NCI-H748 (cell line): ENCODE data around the gene RASAL2.
"Not testable (repeated sequence)": the region's sequence is repeated elsewhere in the genome, so short reads cannot be mapped to it uniquely, and the experiment has no call there.

Experiments
- DNase-seq: peaks from one replicate; lab custom pipeline; 2025; ENCODE audit not compliant: unreplicated experiment; lab: John Stamatoyannopoulos, UW

The RASAL2 gene

DNA sequence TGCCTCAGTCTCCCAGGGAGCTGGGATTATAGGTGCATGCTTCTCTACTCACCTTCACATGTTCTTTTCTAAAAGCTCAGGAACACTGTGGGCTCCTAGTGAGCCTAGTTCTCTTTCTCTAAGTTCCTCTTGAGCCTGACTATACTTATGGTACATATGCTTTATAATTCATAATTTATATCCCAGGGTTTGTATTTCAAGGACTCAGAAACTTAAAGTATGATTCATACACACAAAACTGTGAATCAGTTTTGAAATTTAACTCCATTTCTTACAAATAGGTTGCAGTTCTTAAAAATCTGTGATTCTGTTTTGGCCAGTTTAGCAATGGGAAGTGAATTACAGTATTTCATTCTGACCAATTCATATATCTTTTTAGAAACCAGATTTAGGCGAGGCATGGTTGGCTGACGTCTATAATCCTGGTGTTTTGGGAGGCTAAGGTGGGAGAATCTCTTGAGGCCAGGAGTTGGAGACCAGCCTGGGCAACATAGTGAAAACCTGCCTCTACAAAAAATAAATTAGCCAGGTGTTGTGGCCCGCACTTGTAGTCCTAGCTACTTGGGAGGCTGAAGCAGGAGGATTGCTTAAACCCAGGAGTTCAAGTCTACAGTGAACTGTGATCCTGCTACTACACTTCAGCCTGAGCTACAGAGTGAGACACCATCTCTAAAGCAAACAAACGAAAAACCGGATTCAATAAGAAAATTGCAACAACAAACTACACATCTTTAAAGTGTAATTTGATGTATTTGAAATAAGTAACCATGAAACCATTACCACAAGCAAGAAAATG lies 15.6 kb downstream of the RASAL2 start:
- no peak for DNase-seq

DNA sequence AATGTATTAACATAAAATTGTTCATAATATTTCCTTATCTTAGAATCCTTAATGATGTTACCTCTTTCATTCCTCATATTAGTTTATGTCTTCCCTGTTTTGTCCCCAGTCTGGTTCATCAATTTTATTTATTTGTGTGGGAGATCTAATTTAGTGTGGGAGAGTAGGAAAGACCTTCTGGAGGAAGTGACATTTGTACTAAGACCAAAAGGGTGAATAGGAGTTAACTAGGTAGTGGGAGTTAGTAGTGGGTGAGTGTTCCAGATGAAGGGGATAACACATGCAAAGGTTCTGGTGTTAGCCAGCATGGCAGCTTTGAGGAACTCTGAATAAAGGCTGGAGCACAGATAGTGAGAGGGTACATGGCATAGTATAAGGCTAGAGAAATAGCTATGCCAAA lies 21.4 kb downstream of the RASAL2 start:
- no peak for DNase-seq

DNA sequence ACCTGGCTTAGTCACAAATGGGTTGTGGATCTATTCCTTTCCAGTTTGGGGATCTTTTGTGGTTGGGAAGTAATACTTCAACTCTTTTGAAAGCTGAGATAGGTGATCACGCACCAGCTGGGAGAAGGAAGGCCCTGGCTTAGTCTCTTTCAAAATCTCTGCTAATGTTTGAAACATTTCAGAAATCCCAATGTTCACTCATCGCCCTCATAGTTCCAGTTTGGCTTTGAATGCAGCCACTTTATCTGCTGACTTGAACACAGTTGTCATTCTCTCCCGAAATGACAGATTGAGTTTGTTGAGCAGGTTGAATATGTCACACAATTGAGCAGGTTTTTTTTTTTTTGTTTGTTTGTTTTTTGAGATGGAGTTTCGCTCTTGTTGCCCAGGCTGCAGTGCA lies 24.6 kb downstream of the RASAL2 start:
- DNase-seq = no peak

DNA sequence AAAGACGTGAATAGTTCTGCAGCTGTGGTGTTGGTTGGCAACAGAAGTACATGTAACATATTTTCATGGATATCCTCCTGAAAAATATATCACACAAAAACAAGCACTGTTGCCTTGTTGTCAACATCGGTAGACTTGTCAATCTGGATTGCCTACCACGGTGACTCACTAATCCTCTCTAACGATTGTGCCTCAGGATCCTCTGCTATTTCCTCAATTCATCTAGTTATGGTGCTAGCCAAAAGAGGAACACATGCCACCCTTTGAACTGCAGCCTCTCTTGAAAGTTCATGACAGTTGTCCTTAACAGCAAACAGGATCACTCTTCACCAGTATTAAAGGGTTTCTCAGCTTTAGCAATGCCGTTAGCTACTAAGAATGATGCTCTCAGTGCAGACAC lies 25.7 kb downstream of the RASAL2 start:
- no peak for DNase-seq

DNA sequence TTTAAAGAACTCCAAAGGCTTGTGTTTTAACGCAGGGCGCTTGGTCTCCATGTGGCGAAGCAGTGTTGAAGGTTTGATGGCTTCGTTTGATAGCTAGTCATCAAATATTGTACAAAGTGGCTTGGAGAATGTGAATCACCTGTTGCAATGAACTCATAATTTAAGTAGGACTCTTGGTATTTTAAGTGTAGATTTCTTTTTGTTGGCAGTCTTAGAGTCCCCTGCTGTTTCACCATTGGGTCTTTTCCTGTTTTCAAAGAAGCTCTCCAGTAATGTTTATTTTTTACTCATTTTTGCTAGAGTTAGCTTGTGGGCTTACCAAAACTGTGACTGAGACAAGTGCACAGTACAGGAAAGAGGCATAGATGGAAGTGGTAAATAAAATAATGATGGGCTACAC lies 26.2 kb downstream of the RASAL2 start:
- no peak for DNase-seq

DNA sequence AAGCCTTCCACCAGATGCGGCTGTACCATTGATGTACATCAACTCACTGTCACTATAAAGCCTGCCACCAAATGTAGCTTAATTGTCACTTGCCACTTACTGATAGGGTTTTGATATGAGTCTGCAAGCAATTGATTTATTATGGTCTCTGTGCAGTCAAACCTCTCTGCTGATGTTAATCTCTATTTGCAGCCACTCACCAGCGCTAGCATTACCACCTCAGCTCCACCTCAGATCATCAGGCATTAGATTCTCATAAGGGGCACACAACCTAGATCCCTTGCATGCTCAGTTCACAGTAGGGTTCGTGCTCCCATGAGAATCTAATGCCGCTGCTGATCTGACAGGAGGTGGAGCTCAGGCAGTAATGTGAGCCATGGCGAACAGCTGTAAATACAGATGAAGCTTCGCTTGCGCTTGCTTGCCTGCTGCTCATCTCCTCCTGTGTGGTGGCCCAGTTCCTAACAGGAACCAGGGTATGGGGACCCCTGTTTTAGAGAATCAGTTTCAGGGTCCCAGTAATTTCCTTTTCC lies 26.7 kb downstream of the RASAL2 start:
- not testable (repeated sequence) for DNase-seq

DNA sequence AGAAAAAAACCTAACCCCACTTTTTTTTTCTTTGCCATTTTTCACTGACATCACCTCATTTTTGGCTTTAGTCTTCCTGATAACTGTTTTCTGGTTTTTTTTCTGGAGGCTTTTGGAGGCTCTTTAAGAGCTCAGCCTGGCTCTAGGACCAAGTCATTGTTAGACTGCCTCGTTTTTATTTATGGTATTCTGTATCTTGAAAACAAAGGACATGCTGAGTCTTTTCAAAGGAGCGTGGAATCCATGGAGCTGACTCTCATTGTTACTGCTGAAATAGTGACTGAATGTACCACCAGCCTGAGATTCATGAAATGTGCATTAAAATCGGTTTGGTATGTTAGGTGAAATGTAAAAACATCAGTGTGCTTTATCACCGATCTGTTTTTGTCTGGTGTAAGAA lies 28.0 kb downstream of the RASAL2 start:
- DNase-seq = no peak

DNA sequence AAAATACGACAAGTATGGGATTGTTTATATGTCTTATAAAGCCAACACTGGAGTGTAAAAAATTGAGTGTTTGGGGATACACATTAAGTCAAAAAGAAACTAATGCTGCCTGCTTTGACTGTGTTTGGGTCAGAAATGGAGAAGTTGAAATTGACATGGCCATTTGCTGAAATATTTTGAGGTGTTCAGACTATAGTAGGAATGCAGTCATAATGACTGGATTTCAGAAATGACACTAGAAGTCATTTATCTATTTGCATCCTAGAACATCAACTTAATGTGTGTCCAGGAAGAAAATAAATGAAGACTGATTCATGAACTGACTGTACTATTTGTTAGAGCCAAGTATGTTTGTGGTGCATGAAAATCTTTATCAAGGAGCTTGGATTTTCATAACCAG lies 28.4 kb downstream of the RASAL2 start:
- no peak for DNase-seq

DNA sequence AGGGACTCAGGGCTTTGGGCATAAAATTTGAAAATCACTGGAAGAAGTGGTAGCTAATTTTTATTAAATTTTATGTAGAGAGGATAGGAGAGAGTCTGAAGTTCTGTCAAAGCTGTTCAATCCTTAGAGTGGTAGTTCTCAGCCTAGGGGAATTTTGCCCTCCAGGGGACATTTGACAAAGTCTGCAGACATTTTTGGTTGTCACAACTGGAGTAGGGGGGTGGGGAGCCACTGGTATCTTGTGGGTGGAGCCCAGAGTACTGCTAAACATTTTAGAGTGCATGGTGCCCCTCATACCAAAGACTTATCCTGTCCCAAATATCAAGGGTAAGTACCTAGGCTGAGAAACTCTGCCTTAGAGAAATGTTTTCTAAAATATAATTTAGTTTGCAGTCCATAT lies 30.2 kb downstream of the RASAL2 start:
- DNase-seq = no peak

DNA sequence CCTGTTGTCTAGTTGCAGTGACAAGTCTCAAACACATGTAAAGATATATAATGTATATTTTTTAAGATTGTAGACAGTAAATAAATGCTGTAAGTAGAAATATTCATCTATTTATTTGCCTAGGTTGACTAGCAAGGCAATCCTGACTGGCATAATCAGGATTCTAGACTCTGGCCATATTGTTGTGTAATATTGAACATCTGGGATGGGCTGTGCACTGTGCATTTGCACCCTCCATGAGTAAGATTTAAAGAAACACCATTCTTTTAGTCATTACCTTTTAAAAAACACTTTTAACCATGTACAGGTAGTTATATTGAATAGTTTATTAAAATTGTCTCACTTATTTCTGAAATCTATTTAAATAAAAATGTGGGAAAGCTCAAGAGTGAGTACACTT lies 32.4 kb downstream of the RASAL2 start:
- DNase-seq = no peak

DNA sequence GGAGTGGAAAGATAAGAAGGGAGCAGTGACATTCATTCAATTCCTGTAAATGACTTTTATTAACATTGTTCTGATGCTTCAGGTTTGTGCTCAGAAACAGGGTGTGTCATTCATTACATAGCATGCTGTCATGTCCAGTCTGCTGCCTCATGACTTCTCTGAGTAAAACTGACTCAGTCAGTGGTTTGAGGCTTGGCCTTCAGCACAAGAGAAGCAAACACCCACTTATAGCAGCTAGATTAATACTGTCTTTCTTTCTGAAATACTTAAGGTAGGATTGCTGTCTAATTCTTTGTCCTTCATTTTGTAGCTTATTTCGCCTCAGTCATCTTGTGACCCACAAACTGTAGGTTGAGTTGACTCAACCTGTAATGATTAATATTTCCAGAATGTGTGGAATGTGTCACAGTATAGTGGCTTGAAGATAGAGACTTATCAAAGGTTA lies 32.9 kb downstream of the RASAL2 start:
- DNase-seq = no peak

DNA sequence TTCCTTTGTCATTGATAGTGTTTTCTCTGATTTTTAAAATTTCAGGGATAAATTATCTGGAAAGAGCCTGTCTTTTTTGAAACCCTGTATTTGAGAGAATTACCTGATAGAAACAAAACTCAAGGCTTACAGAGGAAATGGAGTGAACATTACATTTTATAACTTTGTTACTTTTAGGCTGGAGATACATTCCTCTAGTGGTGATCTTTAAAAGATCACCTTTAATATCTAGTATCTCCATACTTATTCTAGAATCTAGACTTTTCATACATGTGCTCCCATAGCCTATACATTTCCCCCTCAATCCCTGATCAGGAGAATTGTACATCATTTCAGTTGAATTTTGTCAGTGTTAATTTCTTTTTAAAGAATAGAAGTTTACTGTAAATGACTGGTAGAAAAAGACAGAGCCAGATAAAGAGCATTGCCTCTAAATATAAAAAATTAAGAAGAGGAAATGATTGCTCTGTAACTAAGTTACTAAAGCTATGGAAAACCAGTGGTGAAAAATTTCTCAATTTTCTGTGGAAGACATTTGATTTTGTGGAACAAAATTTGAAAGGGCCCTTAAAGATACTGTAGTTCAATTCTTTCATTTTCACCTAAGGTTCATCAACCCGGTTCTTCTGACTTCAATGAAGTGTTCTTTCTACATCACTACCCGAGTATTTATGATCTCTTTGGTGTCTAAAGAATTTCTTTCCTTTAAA lies 33.7 kb downstream of the RASAL2 start:
- DNase-seq = no peak

DNA sequence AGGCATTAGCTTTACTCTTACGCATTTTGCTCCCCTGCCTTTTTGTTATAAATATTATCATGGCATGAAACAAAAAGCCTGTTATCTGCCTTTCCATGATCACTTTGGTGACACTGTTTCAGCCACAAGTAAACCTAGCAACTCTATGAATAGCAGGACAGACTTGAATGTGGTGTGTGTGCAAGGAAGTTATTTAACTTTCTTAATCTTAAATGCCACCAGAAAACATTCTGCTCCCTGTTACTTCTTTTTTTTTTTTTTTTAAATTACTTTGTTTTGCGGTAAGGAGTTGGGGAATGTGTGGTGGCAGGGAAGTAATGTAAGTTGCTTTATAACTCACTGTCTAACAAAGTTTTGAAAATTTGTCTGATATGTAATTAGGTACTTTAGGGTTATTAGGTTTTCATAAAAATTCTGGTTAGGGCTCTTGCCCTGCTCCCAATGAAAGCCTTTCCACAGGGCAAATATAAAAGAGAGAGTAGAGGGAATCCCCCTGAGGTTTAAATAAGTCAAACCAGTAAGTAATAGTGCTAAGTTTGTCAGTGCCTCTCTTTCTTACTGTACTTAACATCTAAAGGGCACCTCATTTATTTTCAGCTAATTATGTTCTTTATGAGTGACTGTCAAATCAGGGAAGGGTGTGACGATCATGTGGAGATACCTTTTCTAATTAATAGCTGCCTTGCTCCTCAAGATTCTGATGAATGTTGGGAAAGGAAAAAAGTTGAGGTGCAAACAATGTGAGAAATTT lies 39.5 kb downstream of the RASAL2 start:
- no peak for DNase-seq

DNA sequence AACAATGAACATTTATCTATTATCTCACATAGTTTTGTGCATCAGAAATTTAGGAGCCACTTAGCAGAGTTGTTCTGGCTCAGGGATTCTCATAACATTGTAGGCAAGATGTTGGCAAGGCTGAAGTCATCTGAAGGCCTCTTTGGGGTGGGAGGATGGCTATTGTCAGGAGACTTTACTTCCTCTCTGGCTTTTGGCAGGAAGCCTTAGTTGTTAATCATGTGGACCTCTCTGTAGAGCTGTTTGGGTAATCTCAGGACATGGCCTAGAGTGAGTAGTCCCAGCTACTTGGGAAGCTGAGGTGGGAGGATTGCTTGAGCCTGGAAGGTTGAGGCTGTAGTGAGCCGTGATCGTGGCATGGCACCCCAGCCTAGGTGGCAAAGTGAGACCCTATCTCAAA lies 40.2 kb downstream of the RASAL2 start:
- DNase-seq = no peak

DNA sequence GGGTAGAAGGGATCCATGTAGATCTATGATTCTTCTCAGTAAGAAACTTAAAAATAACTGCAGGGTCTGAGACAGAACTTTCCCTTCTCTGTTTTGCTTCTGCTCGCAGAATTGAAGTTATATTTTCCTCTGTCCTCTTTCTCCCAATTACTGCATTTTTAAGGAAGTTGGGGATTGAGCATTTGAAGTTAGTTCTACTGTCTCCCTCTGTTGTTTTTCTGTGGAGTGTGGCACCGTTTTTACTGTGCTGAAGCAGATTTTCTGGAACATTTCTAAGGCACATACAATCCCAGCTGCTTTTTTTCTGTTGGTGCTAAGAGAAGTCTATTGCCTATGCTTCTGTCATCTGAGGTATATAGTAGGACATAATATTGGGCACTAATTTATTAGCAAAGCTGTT lies 43.3 kb downstream of the RASAL2 start:
- no peak for DNase-seq

DNA sequence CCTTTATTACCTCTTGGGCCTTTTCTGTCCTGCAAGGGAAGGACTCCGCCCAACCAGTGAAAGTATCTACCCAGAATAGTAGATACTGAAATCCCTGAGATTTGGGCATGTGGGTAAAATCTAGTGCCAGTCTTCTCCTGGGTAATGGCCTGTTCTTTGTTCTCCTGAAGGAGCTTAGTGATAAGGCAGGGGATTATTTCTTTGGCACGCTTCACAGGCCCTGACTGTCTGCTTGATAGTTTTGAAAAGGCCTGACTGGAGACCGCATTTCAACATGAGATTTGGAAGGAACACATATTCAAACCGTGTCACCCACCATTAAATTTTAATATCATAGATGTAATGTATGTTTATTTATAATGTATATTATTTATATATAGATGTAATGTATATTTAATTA lies 48.9 kb downstream of the RASAL2 start:
- DNase-seq = no peak

DNA sequence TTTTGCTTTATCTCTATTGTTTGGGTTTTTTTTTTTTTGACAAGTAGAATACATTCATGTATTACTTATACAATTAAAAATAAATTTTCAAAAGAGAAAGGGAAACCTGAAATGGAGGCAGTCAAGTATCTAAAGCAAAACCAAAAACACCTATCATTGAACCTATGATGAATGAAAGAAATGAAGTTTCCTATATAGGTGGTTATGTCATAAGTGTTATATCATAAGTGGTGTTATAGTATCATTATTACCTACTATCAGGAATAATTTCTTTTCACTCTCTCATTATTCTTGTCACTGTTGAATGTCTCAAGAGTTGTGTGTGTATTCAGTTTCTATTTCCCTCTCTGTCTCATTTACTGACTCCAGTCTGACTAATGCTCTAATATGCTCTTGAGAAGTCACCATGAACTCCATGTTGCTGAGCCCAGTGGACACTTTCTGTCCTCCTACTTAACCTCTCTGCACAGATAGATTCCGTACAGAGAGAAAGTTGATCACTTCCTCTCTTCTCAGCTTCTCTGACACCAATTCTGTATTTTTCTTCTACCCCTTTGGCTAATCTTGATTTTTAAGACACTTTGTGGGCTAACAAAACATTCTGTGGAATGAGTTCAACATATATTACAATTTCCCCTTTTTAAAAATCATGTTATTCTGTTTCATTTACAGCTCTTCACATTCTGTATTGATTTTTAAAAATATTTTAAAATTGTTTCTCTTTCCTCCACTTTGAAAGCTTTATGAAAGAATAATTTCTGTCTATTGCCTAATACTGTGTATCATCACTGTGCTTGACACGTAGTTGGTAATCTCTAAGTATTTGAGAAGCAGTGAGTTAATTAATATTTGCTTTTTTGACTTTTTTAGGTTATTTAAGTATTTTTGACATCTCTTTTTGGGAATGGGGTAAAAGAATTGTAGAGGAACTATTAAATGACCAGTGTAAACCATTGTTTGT lies 50.1 kb downstream of the RASAL2 start:
- no peak for DNase-seq

DNA sequence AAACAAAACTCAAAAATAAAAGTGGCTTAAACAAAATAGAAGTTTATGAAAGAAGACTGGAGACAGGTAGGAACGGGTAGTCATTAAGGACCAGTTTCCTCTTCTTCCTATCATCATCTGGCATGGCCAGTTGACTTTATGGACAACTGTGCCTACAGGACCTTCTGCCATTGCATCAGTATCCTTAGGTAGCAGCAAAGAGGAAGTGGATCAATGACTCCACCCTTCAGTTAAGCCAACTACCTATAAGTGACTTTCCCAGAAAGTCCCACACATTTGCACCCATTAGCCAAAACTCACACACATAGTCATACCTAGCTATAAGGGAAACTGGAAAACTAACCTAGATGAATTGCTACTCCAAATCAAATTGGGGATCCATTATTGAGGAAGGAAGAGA lies 51.7 kb downstream of the RASAL2 start:
- DNase-seq = no peak

DNA sequence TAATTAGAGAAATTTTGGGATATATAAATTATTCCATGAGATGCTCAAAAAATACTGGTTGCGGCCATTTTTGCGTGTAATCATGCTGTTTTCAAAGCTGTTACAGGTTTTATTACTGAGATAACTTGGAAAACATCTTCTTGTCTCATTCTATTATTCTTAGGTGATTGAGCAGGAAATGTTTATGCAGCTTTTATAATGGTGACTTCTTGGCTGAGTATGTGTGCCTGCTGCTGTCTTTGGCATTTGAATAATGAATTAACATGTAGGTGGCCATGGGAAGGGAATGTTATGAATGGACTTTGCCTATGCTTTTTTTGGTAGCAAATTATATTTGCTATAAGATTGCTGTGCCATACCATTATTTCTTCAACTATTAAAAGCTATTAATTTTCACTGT lies 52.5 kb downstream of the RASAL2 start:
- DNase-seq = no peak

DNA sequence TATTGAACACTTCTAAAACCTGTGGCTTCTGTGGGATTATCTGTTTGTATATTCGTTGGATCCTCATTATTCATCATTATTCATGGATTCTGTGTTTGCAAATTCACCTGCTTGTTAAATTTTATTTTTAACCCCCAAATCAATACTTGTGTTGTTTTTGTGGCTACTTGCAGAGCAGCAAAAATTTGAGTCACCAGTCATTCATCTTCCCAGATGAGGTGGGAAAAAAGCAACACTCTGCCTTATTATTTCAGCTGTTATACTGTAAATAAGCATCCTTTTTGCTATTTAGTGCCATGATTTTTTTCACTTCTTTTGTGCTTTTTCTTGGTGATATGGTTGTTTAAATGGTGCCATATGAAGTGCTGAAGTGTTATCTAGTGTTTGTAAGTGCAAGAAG lies 56.7 kb downstream of the RASAL2 start:
- no peak for DNase-seq

DNA sequence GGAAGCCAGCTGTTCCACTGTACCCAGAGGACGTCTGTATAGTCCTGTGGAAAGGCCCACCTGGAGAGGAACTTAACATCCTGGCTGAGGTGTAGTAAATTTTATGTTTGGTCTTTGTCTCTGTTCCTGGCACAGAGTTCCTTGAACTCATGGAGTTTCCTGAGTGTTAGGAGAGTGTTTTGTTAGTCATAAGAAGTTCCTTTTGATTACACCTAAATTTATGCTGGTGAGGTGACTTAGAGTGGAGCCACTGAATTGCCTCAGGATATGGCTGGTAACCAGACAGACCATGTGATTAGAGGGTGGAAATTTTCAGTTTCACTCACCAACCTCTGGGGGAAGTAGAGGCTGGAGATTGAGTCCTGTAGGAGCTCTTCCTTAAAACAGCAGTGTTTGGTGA lies 57.9 kb downstream of the RASAL2 start:
- DNase-seq = no peak
